ENCODE results near the gene MEGF8.
A peak's percentile ranks its signal among the peaks of the same experiment; 100 is the strongest.

Gene MEGF8

GRCh38 chr19:42412661-42413076, 87.2 kb downstream of the MEGF8 start:
- no peak for DNase-seq (ENCODE audit: low read depth in 2 of 2)

GRCh38 chr19:42419309-42419708, 93.9 kb downstream of the MEGF8 start:
- no peak for DNase-seq (ENCODE audit: low read depth in 2 of 2)

GRCh38 chr19:42420055-42420544, 94.7 kb downstream of the MEGF8 start:
- DNase-seq (ENCODE audit: low read depth in 2 of 2): peak; percentile 40 to 58

- no peak for DNase-seq (ENCODE audit: low read depth in 2 of 2)
These were observed 95.7 kb downstream of the MEGF8 start for GRCh38 chr19:42421101-42421500.

- DNase-seq (ENCODE audit: low read depth in 2 of 2): no peak
These were observed 96.2 kb downstream of the MEGF8 start for GRCh38 chr19:42421591-42422031.

GRCh38 chr19:42422092-42422900, 96.9 kb downstream of the MEGF8 start:
- DNase-seq (ENCODE audit: low read depth in 2 of 2): no peak

GRCh38 chr19:42422901-42423461, 97.5 kb downstream of the MEGF8 start:
- DNase-seq (ENCODE audit: low read depth in 2 of 2): peak in 1 of 2 donors; percentile 18

GRCh38 chr19:42423462-42424344, 98.3 kb downstream of the MEGF8 start:
- peak; percentile 85 to 87 for DNase-seq (ENCODE audit: low read depth in 2 of 2)

GRCh38 chr19:42424345-42424707, 98.9 kb downstream of the MEGF8 start:
- DNase-seq (ENCODE audit: low read depth in 2 of 2): no peak

- no peak for DNase-seq (ENCODE audit: low read depth in 2 of 2)
These were observed 99.3 kb downstream of the MEGF8 start for GRCh38 chr19:42424712-42425131.

GRCh38 chr19:42426643-42427042, 101.2 kb downstream of the MEGF8 start:
- DNase-seq (ENCODE audit: low read depth in 2 of 2): no peak

- no peak for DNase-seq (ENCODE audit: low read depth in 2 of 2)
These were observed 101.9 kb downstream of the MEGF8 start, which contains the start of gene LIPE for GRCh38 chr19:42427313-42427712. Gene LIPE, minus strand, starts transcription at chr19:42427388. Its CDS starts 239 bp downstream, at chr19:42427149.
